HG02798 (cell line): Measurements from ENCODE around the gene GOLGA6L10.
A peak's percentile ranks its signal among the peaks of the same experiment; 100 is the strongest.
"Not testable (repeated sequence)": the region's sequence is repeated elsewhere in the genome, so short reads cannot be mapped to it uniquely, and the experiment has no call there.

Experiments
- ATAC-seq: cut with Tn5 transposase; IDR thresholded peaks from one replicate; pipeline ENCODE4 v1.9.1; 2021; ENCODE audit warnings: mild to moderate bottlenecking; ENCODE audit not compliant: unreplicated experiment, poor library complexity

GOLGA6L10 gene, protein sequence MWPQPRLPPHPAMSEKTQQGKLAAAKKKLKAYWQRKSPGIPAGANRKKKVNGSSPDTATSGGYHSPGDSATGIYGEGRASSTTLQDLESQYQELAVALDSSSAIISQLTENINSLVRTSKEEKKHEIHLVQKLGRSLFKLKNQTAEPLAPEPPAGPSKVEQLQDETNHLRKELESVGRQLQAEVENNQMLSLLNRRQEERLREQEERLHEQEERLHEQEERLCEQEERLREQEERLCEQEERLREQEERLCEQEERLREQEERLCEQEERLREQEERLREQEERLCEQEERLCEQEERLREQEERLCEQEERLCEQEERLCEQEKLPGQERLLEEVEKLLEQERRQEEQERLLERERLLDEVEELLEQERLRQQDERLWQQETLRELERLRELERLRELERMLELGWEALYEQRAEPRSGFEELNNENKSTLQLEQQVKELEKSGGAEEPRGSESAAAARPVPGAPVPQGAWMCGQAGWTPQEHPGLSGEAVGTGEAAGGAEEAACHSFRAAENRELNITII

GRCh38 chr15:82349375-82349774, at the start of gene GOLGA6L10:
TSS of gene GOLGA6L10 (minus strand) at chr15:82349475. CDS start at chr15:82349375, 100 bp downstream.
- ATAC-seq, result not testable (repeated sequence)

- ATAC-seq, result no peak
Measured at GRCh38 chr15:82398785-82399184, 49.5 kb upstream of the GOLGA6L10 start.

- no peak for ATAC-seq
Measured at GRCh38 chr15:82397817-82398216, 48.5 kb upstream of the GOLGA6L10 start.

DNA sequence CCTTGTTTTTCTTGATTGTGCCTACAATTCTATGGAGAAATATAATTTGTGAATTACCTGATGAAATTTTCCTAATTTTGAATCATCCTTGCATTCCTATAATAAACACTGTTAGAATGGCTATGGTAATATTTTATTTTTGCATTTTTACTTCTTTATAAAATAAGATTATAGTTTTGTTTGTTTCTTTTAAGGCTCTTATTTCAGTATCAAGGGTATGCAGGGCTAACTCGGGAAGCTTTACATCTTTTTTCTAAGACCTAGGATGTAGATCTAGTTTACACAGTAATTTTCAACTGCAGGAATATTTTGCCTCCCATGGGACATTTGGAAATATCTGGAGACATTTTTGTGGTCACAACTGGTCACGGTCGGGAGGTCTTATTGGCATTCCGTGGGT, 46.5 kb upstream of the GOLGA6L10 start:
- not testable (repeated sequence) for ATAC-seq

DNA sequence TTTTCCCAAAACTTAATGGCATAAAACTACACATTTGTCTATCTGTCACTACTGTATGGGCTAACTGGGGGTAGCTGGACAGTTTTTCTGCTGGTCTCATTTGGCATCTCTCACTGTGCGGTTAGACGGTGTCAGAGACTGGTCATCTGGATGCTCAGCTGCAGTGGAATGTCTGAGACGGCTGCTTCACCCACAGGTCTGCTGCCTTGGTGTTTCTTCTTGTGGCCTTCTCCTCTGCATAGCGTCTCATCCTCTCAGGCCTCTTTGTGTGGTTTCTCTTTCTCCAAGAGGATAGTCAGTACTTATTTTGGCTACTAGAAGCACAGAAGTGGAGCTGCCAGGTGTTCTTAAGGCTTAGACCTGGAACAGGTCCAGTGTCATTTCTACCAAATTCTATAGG, 44.4 kb upstream of the GOLGA6L10 start:
- ATAC-seq, result no peak

GRCh38 chr15:82392077-82392476, 42.8 kb upstream of the GOLGA6L10 start:
- not testable (repeated sequence) for ATAC-seq

- ATAC-seq, result not testable (repeated sequence)
Measured at GRCh38 chr15:82390152-82390551, 40.9 kb upstream of the GOLGA6L10 start.

- ATAC-seq, result not testable (repeated sequence)
Measured at GRCh38 chr15:82387209-82387608, 37.9 kb upstream of the GOLGA6L10 start.

DNA sequence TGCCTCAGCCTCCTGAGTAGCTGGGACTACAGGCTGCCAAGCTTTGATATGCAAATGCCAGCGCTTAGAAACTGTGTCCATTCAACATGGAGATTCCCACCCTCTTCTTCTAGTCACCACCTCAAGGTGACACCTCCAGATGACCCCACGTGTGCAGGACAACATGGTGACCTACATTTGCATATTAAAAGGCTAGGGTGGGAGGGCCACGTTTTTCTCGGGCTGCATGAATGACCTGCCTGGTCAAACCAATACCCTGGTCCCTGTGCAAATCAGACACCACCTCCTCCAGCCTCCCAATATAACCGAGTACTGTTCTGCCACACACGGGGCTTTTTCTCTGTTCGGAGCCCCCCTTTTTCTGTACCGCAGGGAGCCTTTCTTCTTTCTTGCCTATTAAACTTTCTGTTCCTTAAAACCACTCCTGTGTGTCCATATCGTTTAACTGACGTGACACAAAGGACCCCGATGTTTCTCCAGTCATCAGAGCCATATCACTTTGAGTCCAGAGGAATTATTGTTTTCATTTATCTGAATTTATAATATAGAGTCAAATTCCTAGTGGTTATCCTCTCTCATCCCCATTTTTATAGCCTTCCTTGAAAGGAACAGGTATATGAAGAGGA, 32.2 kb upstream of the GOLGA6L10 start:
- ATAC-seq, result not testable (repeated sequence)

GRCh38 chr15:82379552-82379951, 30.3 kb upstream of the GOLGA6L10 start:
- ATAC-seq, result not testable (repeated sequence)

DNA sequence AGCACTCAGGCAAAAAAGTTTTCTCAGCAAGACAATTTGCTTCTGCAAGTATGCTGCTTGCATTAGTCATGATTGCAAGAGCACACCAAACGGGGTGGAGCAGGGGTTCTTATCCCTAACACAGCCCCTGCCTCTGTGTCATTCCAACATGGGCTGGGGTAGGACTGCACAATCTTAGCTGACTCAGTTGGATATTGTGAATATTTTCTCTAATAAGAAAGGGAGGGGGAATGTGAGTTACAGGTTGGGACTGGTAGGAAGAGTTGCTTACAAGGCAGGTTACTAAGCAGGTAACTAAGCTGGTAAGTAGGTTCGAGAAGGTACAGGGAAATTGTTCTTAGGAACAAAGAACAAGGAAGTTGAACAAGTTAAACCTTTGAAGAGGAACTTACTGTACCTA, 24.4 kb upstream of the GOLGA6L10 start:
- ATAC-seq, result not testable (repeated sequence)

DNA sequence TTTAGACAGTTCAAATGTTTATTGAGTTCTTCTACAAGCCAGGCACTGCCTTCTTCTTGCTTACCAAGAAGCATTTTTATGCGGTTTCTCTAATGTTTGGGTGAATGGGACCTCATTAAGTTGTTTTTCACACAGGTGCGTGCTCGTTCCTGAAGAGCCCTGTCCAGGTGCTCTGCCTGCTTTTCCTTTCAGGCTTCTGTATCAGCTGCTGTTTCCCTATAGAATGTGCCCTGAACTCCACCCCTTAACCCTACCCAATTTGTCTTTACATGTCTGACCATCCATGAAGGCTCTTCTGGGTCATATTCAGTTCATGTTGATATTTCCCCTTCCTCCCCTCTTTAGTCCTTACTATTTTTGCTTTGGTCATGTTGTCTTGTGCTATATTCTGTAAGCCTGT, 22.4 kb upstream of the GOLGA6L10 start:
- ATAC-seq, result no peak

DNA sequence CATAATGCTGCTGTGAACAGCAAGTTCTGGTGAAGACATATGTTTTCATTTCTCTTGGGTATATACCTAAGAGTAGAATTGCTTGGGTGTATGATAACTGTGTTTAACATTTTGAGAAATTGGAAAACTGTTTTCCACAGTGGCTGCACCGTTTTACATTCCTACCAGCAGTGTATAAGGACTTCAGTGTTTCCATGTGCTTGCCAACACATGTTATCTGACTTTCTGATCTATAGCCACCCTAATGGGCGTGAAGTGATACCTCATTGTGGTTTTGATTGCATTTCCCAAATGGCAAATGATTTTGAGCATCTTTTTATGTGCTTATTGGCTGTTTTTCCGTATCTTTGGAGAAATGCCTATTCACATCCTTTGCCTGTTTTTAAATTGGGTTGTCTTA, 18.5 kb upstream of the GOLGA6L10 start:
- ATAC-seq, result not testable (repeated sequence)

DNA sequence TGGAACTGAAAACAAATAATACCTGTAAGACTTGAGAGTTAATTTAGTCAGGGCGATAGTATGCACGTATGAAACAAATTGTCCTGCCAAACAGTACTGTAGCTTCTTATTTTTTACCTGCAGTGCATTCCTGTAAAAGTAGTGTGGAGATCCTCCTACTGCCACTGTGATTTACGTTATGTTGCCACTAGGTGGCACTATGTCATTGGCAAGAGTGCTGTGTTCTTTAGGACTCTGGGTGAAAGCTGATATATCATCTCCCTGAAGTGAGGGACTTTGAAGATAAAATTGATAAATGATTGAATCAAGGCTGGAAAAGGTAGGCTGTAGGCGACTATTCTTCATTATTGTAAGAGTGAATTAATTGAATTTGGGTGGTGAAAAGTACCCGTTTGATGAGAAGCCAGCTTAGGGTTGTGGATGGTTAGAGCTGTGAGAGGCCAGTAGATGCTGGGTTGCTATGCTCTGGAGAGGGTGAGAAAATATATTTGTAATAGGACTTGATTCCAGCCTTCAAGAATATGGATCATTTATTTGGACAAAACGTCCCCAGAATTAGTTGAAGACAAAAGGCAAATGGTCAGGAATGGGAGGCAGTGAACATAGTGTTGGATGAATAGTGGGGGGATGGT, 16.5 kb upstream of the GOLGA6L10 start:
- peak; percentile 91 for ATAC-seq

DNA sequence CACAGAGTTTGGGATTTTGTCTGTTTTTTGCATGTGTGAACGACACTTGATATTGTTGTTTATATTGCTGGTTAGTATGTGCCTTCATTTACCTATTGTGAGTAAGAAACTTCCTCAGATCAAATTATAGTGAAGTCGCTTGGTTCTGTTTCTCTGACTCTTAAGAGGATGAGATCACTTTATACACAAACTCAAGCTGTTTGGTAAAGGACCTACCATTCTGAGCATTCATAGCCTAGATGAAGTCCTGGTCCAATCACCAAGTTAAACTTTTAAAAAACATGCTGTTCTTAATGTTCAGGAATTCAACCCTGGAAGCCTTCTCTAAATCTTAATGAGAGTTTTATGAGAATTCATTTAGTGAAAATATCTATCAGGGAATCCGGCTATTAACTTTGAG, 15.3 kb upstream of the GOLGA6L10 start:
- not testable (repeated sequence) for ATAC-seq

DNA sequence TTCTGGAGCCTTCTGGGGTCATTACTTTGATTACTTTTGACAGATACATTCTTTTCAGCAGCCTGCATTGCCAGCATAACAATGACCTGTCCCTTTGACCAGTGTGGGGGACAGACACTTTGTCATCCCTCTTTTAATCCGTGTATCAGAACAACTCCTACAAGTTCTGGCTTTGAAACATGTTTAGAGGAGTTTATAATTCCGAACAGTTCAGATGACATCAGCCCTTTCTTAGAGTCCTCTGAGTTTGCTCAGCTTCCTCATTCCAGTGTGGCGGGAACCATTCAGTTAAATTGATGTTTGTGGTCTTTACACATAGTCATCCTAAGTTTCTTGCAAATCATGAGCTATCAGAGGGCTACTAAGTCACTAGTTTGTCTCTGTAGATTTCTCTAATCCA, 13.5 kb upstream of the GOLGA6L10 start:
- ATAC-seq, result not testable (repeated sequence)

- not testable (repeated sequence) for ATAC-seq
Measured at GRCh38 chr15:82360618-82361017, 11.3 kb upstream of the GOLGA6L10 start.

- not testable (repeated sequence) for ATAC-seq
Measured at GRCh38 chr15:82355055-82355454, 5.8 kb upstream of the GOLGA6L10 start.

- ATAC-seq, result not testable (repeated sequence)
Measured at GRCh38 chr15:82354546-82354945, 5.3 kb upstream of the GOLGA6L10 start.

- not testable (repeated sequence) for ATAC-seq
Measured at GRCh38 chr15:82347645-82348044, 1.6 kb downstream of the GOLGA6L10 start.

- ATAC-seq, result not testable (repeated sequence)
Measured at GRCh38 chr15:82345176-82345575, 4.1 kb downstream of the GOLGA6L10 start.
